Transverse colon (tissue), 4 donors: ENCODE measurements around the gene CEP104. TPM values are rescaled to one million over a fixed set of nuclear protein-coding genes. Genes with fewer than 3 reads are reported as not detected.

Experiments used
- DNase-seq: peaks from one replicate; pipeline ENCODE4 v3.0.0-alpha.2; 2019
- H3K27ac ChIP-seq, 4 donors: fragments of 200-600 bp; sonication (generic); 2 replicates each; pipeline ENCODE4 v1.5.1; 2016 to 2018; ENCODE audit warnings: inconsistent platforms in 4 of 4
- H3K27me3 ChIP-seq: fragments of 200-600 bp; sonication (generic); 2 replicates; pipeline ENCODE4 v1.5.1; 2017; ENCODE audit warnings: inconsistent platforms
- H3K36me3 ChIP-seq, 4 donors: fragments of 200-600 bp; sonication (generic); 2 replicates each; pipeline ENCODE4 v1.5.1; 2017 to 2019; ENCODE audit warnings: inconsistent platforms in 4 of 4
- H3K4me1 ChIP-seq, 4 donors: fragments of 200-600 bp; sonication (generic); 2 replicates each; pipeline ENCODE4 v1.5.1; 2017 to 2020; ENCODE audit warnings: inconsistent platforms in 4 of 4
- H3K4me3 ChIP-seq, 4 donors: fragments of 200-600 bp; sonication (generic); 1 replicate in 1 of 4; 2 replicates in 3 of 4; pipeline versions ENCODE4 v1.5.1 to v1.6.1; 2017 to 2019; ENCODE audit warnings: inconsistent platforms in 4 of 4
- H3K9me3 ChIP-seq, 2 donors: fragments of 200-600 bp; sonication (generic); 2 replicates each; pipeline ENCODE4 v1.5.1; 2017 to 2019; ENCODE audit warnings: inconsistent platforms in 2 of 2
- CTCF ChIP-seq, 5 experiments: fragments of 200-600 bp in 3 of 5; fragments of 450-650 bp in 2 of 5; sonication (generic) in 3 of 5; IDR thresholded peaks; 1 replicate in 2 of 5; 2 replicates in 3 of 5; pipeline ENCODE4 v1.5.1; 2016 to 2017; ENCODE audit warnings: antibody characterized with exemption in 5 of 5, inconsistent platforms in 3 of 5, mild to moderate bottlenecking in 2 of 5, moderate library complexity in 1 of 5
- EP300 ChIP-seq: sonication (generic); formaldehyde crosslinking; IDR thresholded peaks from one replicate; pipeline ENCODE4 v1.6.1; 2017; ENCODE audit warnings: antibody characterized with exemption, low read depth
- POLR2A ChIP-seq: fragments of 450-650 bp; IDR thresholded peaks from one replicate; pipeline ENCODE4 v1.6.1; 2016; ENCODE audit warnings: antibody characterized with exemption, mild to moderate bottlenecking, moderate library complexity
- POLR2AphosphoS5 ChIP-seq, 3 donors: sonication (generic); formaldehyde crosslinking; IDR thresholded peaks; one replicate each; pipeline ENCODE4 v1.6.1; 2016; ENCODE audit warnings: antibody characterized with exemption in 3 of 3
- WGBS, 2 donors: methylation state at CpG; one replicate each; pipeline ENCODE4 v1.1.5; 2018; ENCODE audit warnings: low coverage in 1 of 2; 5-methylcytosine and 5-hydroxymethylcytosine counted together
- in situ Hi-C, 4 donors: fragments of 200-750 bp; cut with MboI; loops; one replicate each; pipeline versions ENCODE4 v1.15.0 to v1.15.1; 2017; ENCODE audit warnings: low sequenced_read_pairs in 3 of 4, low pct_ligation_motif_present in 1 of 4, low pct_unique_long_range_greater_than_20kb in 1 of 4
- intact Hi-C: fragments of 100-400 bp; cut with DNase I; formaldehyde crosslinking; loops from one replicate; pipeline ENCODE4 v1.15.1; 2023; ENCODE audit warnings: low total_unique reads
- total RNA-seq, 4 donors: library from RNA; depleted of rRNA; stranded (reverse); fragments of >200 nt; gene quantifications; one replicate each; pipeline ENCODE4 v1.1.0, GENCODE V29; 2016

The CEP104 gene
- total RNA-seq, 4 donors from 2014 or later: 34.4 to 57.7 (median 43.5) TPM

- TF ChIP-seq EP300 (no peak), CTCF (IDR thresholded peaks at IDR 0.05) (no peak)
- in situ Hi-C loops (no loop called here), intact Hi-C loops (no loop called here)
- DNase-seq: no peak
- Histone ChIP-seq H3K36me3 (peaks cover 0 to 44% (median 19%) of the 10 kb centered on the region in 4 donors), H3K9me3 (no peaks in the 10 kb centered on the region), H3K4me3 (no peak overlapping the region), H3K4me1 (no peaks in the 10 kb centered on the region), H3K27ac (no peak overlapping the region), H3K27me3 (no peaks in the 10 kb centered on the region)
- WGBS, 2 donors: 79 to 85% methylated on average over 6 of the region's 6 CpGs
These were observed 9.9 kb downstream of the CEP104 start for GRCh38 chr1:3847081-3847480.

- in situ Hi-C loops (no loop called here), intact Hi-C loops (no loop called here)
- no peak for TF ChIP-seq CTCF (IDR thresholded peaks at IDR 0.05)
- TF ChIP-seq EP300: no peak
- TF ChIP-seq POLR2A: no peak
- no peak for TF ChIP-seq POLR2AphosphoS5 (IDR thresholded peaks at IDR 0.05)
- H3K4me1 ChIP-seq: no peaks in the 10 kb centered on the region
- no peak overlapping the region for H3K27ac ChIP-seq
- H3K4me3 ChIP-seq: no peak overlapping the region
- no peaks in the 10 kb centered on the region for H3K27me3 ChIP-seq
- H3K36me3 ChIP-seq: peaks cover 0 to 44% (median 20%) of the 10 kb centered on the region in 4 donors
- H3K9me3 ChIP-seq: no peaks in the 10 kb centered on the region
- WGBS, 2 donors: 91 to 97% methylated on average over 3 of the region's 3 CpGs
- no peak for DNase-seq
These were observed 10.5 kb downstream of the CEP104 start for GRCh38 chr1:3846541-3846940.

GRCh38 chr1:3842912-3843311, 14.1 kb downstream of the CEP104 start:
- H3K4me1 ChIP-seq: no peaks in the 10 kb centered on the region
- in situ Hi-C loops (no loop called here), intact Hi-C loops (no loop called here)
- TF ChIP-seq POLR2A (no peak), POLR2AphosphoS5 (IDR thresholded peaks at IDR 0.05) (no peak), EP300 (no peak), CTCF (IDR thresholded peaks at IDR 0.05) (no peak)
- no peaks in the 10 kb centered on the region for H3K27me3 ChIP-seq
- no peak overlapping the region for H3K4me3 ChIP-seq
- H3K9me3 ChIP-seq: no peaks in the 10 kb centered on the region
- H3K36me3 ChIP-seq: peaks cover 0 to 59% (median 22%) of the 10 kb centered on the region in 4 donors
- 89 to 96% methylated on average over 4 to 9 of the region's 9 CpGs for WGBS, 2 donors
- H3K27ac ChIP-seq: no peak overlapping the region
- no peak for DNase-seq

- WGBS, 2 donors: 85 to 95% methylated on average over 2 to 7 of the region's 7 CpGs
- no peaks in the 10 kb centered on the region for H3K27me3 ChIP-seq
- intact Hi-C loops: no loop called here
- in situ Hi-C loops: no loop called here
- no peak for DNase-seq
- TF ChIP-seq POLR2AphosphoS5 (IDR thresholded peaks at IDR 0.05): no peak
- TF ChIP-seq CTCF (IDR thresholded peaks at IDR 0.05): no peak
- TF ChIP-seq POLR2A: no peak
- TF ChIP-seq EP300: no peak
- peaks cover 0 to 57% (median 23%) of the 10 kb centered on the region in 4 donors for H3K36me3 ChIP-seq
- H3K4me1 ChIP-seq: no peaks in the 10 kb centered on the region
- no peak overlapping the region for H3K4me3 ChIP-seq
- H3K9me3 ChIP-seq: no peaks in the 10 kb centered on the region
- no peak overlapping the region for H3K27ac ChIP-seq
These were observed 15.5 kb downstream of the CEP104 start for GRCh38 chr1:3841491-3841890.
